H9 (cell line): ENCODE data around the gene GLT8D1. TPM values are rescaled to one million over a fixed set of nuclear protein-coding genes. Genes with fewer than 3 reads are reported as not detected.

Experiments used
- DNase-seq: peaks from one replicate; pipeline ENCODE4 v3.0.0-alpha.2; 2017
- H2AFZ ChIP-seq: one replicate; pipeline ENCODE4 v1.6.1; 2013; ENCODE audit warnings: mild to moderate bottlenecking, low read length, control low read depth, moderate library complexity
- H2AK5ac ChIP-seq: 2 replicates; pipeline ENCODE4 v1.6.1; 2013; ENCODE audit warnings: low read length, control low read depth, mixed read lengths; ENCODE audit not compliant: insufficient read length
- H2BK120ac ChIP-seq: one replicate; pipeline ENCODE4 v1.6.1; 2013; ENCODE audit warnings: low read depth, mild to moderate bottlenecking, low read length, control low read depth, inconsistent platforms; ENCODE audit not compliant: poor library complexity, severe bottlenecking
- H2BK12ac ChIP-seq: 2 replicates; pipeline ENCODE4 v1.6.1; 2013; ENCODE audit warnings: low read length, control low read depth, mixed read lengths, low read depth; ENCODE audit not compliant: insufficient read length
- H2BK15ac ChIP-seq: 2 replicates; pipeline ENCODE4 v1.6.1; 2013; ENCODE audit warnings: low read depth, low read length, control low read depth
- H2BK20ac ChIP-seq: one replicate; pipeline ENCODE4 v1.6.1; 2013; ENCODE audit warnings: low read depth, mild to moderate bottlenecking, low read length, control low read depth, inconsistent platforms; ENCODE audit not compliant: poor library complexity, severe bottlenecking
- H2BK5ac ChIP-seq: 2 replicates; pipeline ENCODE4 v1.6.1; 2013; ENCODE audit warnings: low read length, control low read depth, mixed read lengths; ENCODE audit not compliant: insufficient read length
- H3K14ac ChIP-seq: 2 replicates; pipeline ENCODE4 v1.6.1; 2013; ENCODE audit warnings: low read length, control low read depth; ENCODE audit not compliant: insufficient read depth
- H3K18ac ChIP-seq: 2 replicates; pipeline ENCODE4 v1.6.1; 2013; ENCODE audit warnings: low read depth, mild to moderate bottlenecking, mixed read lengths, low read length, control low read depth; ENCODE audit not compliant: insufficient read length
- H3K23ac ChIP-seq: 2 replicates; pipeline ENCODE4 v1.6.1; 2013; ENCODE audit warnings: low read length, control low read depth, mixed read lengths, low read depth; ENCODE audit not compliant: insufficient read length
- H3K23me2 ChIP-seq: 2 replicates; pipeline ENCODE4 v1.6.1; 2013; ENCODE audit warnings: low read depth, mild to moderate bottlenecking, mixed read lengths, low read length, control low read depth; ENCODE audit not compliant: insufficient read length, poor library complexity, severe bottlenecking
- H3K27ac ChIP-seq: 2 replicates; pipeline ENCODE4 v1.5.1; 2013; ENCODE audit warnings: low read length, control low read depth, mixed read lengths, low read depth; ENCODE audit not compliant: insufficient read length
- H3K27me3 ChIP-seq: 2 replicates; pipeline ENCODE4 v1.6.1; 2013; ENCODE audit warnings: low read length, control low read depth, inconsistent platforms; ENCODE audit not compliant: insufficient read depth
- H3K4ac ChIP-seq: 2 replicates; pipeline ENCODE4 v1.6.1; 2013; ENCODE audit warnings: low read depth, mild to moderate bottlenecking, control low read depth, inconsistent platforms, low read length, moderate library complexity
- H3K4me1 ChIP-seq: 2 replicates; pipeline ENCODE4 v1.6.1; 2013; ENCODE audit warnings: low read length, control low read depth, inconsistent platforms; ENCODE audit not compliant: insufficient read depth
- H3K4me2 ChIP-seq: 2 replicates; pipeline ENCODE4 v1.6.1; 2013; ENCODE audit warnings: low read length, control low read depth, mixed read lengths; ENCODE audit not compliant: insufficient read length, insufficient read depth
- H3K56ac ChIP-seq: 2 replicates; pipeline ENCODE4 v1.6.1; 2013; ENCODE audit warnings: low read depth, mild to moderate bottlenecking, mixed read lengths, low read length, control low read depth; ENCODE audit not compliant: insufficient read length
- H3K79me1 ChIP-seq: 2 replicates; pipeline ENCODE4 v1.6.1; 2013; ENCODE audit warnings: low read depth, mild to moderate bottlenecking, moderate library complexity, low read length, control low read depth, inconsistent platforms; ENCODE audit not compliant: insufficient read depth, poor library complexity, severe bottlenecking
- H3K79me2 ChIP-seq: 2 replicates; pipeline ENCODE4 v1.6.1; 2013; ENCODE audit warnings: low read length, control low read depth, inconsistent platforms; ENCODE audit not compliant: insufficient read depth
- H3K9ac ChIP-seq: 2 replicates; pipeline ENCODE4 v1.6.1; 2013; ENCODE audit warnings: low read length, control low read depth, mixed read lengths; ENCODE audit not compliant: insufficient read length; ENCODE audit errors: extremely low read depth
- H3K9me3 ChIP-seq: one replicate; pipeline ENCODE4 v1.6.1; 2013; ENCODE audit warnings: low read depth, low read length, inconsistent platforms; ENCODE audit not compliant: control insufficient read depth
- H3T11ph ChIP-seq: one replicate; pipeline ENCODE4 v1.6.1; 2013; ENCODE audit warnings: mild to moderate bottlenecking, low read length, control low read depth, inconsistent platforms
- H4K20me1 ChIP-seq: one replicate; pipeline ENCODE4 v1.6.1; 2013; ENCODE audit not compliant: control insufficient read depth, insufficient read length, insufficient read depth
- H4K5ac ChIP-seq: 2 replicates; pipeline ENCODE4 v1.6.1; 2013; ENCODE audit warnings: low read depth, mild to moderate bottlenecking, mixed read lengths, low read length, control low read depth; ENCODE audit not compliant: insufficient read length
- H4K8ac ChIP-seq: replicated peaks from 2 replicates; pipeline ENCODE4 v1.6.1; 2013; ENCODE audit warnings: low read length, control low read depth, mixed read lengths, low read depth; ENCODE audit not compliant: insufficient read length
- H4K91ac ChIP-seq: 2 replicates; pipeline ENCODE4 v1.6.1; 2013; ENCODE audit warnings: low read depth, mild to moderate bottlenecking, moderate library complexity, mixed read lengths, low read length, control low read depth; ENCODE audit not compliant: insufficient read length
- H3K27ac Mint-ChIP-seq, 3 experiments: 2 replicates in 2 of 3; 3 replicates in 1 of 3; pipeline ENCODE4 v1.8.0; 2020 to 2021; ENCODE audit warnings: mixed read lengths in 3 of 3, mild to moderate bottlenecking in 1 of 3, moderate library complexity in 1 of 3
- H3K27me3 Mint-ChIP-seq: 2 replicates; pipeline ENCODE4 v1.8.0; 2021; ENCODE audit warnings: low read depth, mild to moderate bottlenecking, moderate library complexity, mixed read lengths
- H3K36me3 Mint-ChIP-seq, 3 experiments: 2 replicates in 2 of 3; 3 replicates in 1 of 3; pipeline ENCODE4 v1.8.0; 2020 to 2021; ENCODE audit warnings: low read depth in 3 of 3, mixed read lengths in 3 of 3; ENCODE audit not compliant: insufficient read depth in 1 of 3
- H3K4me1 Mint-ChIP-seq, 2 experiments: 2 replicates each; pipeline ENCODE4 v1.8.0; 2020; ENCODE audit warnings: mixed read lengths in 2 of 2
- H3K4me3 Mint-ChIP-seq, 2 experiments: 2 replicates in 1 of 2; 3 replicates in 1 of 2; pipeline ENCODE4 v1.8.0; 2020 to 2021; ENCODE audit warnings: mild to moderate bottlenecking in 2 of 2, mixed read lengths in 2 of 2, moderate library complexity in 1 of 2
- H3K9me3 Mint-ChIP-seq, 2 experiments: 2 replicates in 1 of 2; 3 replicates in 1 of 2; pipeline ENCODE4 v1.8.0; 2020; ENCODE audit warnings: mild to moderate bottlenecking in 2 of 2, mixed read lengths in 2 of 2, moderate library complexity in 1 of 2
- WGBS: extraction: QIAGEN DNeasy Blood & Tissue Kit; methylation state at CpG from one replicate; pipeline ENCODE4 v1.1.7; 2013; ENCODE audit warnings: missing lambda C conversion rate, low lambda C conversion rate, mixed read lengths; ENCODE audit not compliant: insufficient read length; ENCODE audit errors: extremely low coverage; 5-methylcytosine and 5-hydroxymethylcytosine counted together
- total RNA-seq: library from RNA; stranded (reverse); gene quantifications from 2 replicates; pipeline ENCODE4 v1.2.1, GENCODE V29; 2021
- TF ChIP-seq, protein P1 (sequence below): fragments of 200-600 bp; sonication (generic); conservative IDR thresholded peaks from 3 replicates; pipeline ENCODE4 v1.8.0; 2021; ENCODE audit warnings: antibody characterized with exemption, mild to moderate bottlenecking

The GLT8D1 gene
- total RNA-seq, 1 experiment from 2014 or later = 39.3 TPM

DNA sequence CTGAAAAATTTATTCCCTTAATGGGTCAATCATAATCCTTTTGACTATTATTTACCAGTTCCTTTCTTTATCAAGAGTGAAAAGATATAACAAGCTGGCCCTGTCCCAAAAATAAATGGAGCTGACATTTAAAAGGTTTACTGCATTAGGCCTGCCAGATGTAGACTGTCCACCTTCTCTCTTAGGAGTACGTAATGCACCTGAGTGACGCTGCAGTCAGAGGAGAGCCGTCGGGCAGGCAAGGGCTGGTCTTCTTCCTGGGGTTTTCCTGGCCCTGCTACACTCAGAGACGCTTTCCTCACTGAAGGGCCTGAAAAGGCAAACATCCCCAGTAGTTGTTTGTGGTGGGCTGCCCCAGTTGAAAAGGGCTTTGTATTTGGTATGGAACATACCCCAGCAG, 37.6 kb upstream of the GLT8D1 start:
- H2AFZ ChIP-seq = no peak overlapping the region
- H4K20me1 ChIP-seq = no peaks in the 10 kb centered on the region
- no peaks in the 10 kb centered on the region; a peak in 1 of 5 replicates for H3K9me3 Mint-ChIP-seq
- no peak overlapping the region for H4K8ac ChIP-seq
- no peaks in the 10 kb centered on the region for H3K4me1 Mint-ChIP-seq
- H2AK5ac ChIP-seq = no peak overlapping the region
- no peak overlapping the region for H3K9ac ChIP-seq
- H2BK12ac ChIP-seq = no peak overlapping the region
- H3K79me2 ChIP-seq = no peaks in the 10 kb centered on the region
- no peak for DNase-seq
- H3K4ac ChIP-seq = no peak overlapping the region
- H3K36me3 Mint-ChIP-seq = peaks cover 31 to 80% (median 78%) of the 10 kb centered on the region in 3 experiments; a peak in 6 of 7 replicates
- no peaks in the 10 kb centered on the region for H3K27me3 Mint-ChIP-seq
- H2BK20ac ChIP-seq = no peak overlapping the region
- H2BK15ac ChIP-seq = no peak overlapping the region
- H2BK120ac ChIP-seq = no peak overlapping the region
- no peak overlapping the region for H3K18ac ChIP-seq
- no peaks in the 10 kb centered on the region for H3K9me3 ChIP-seq
- H3K4me1 ChIP-seq = no peaks in the 10 kb centered on the region
- WGBS = no CpG with 5 or more reads among the region's 5 CpGs
- no peaks in the 10 kb centered on the region for H3K27me3 ChIP-seq
- no peak overlapping the region for H3T11ph ChIP-seq
- no peak overlapping the region for H4K91ac ChIP-seq
- H3K27ac ChIP-seq = no peak overlapping the region
- H3K56ac ChIP-seq = no peak overlapping the region
- no peak overlapping the region for H2BK5ac ChIP-seq
- H3K23me2 ChIP-seq = no peaks in the 10 kb centered on the region
- H3K79me1 ChIP-seq = no peaks in the 10 kb centered on the region
- H3K4me3 Mint-ChIP-seq = no peak overlapping the region
- TF ChIP-seq, protein P1, sequence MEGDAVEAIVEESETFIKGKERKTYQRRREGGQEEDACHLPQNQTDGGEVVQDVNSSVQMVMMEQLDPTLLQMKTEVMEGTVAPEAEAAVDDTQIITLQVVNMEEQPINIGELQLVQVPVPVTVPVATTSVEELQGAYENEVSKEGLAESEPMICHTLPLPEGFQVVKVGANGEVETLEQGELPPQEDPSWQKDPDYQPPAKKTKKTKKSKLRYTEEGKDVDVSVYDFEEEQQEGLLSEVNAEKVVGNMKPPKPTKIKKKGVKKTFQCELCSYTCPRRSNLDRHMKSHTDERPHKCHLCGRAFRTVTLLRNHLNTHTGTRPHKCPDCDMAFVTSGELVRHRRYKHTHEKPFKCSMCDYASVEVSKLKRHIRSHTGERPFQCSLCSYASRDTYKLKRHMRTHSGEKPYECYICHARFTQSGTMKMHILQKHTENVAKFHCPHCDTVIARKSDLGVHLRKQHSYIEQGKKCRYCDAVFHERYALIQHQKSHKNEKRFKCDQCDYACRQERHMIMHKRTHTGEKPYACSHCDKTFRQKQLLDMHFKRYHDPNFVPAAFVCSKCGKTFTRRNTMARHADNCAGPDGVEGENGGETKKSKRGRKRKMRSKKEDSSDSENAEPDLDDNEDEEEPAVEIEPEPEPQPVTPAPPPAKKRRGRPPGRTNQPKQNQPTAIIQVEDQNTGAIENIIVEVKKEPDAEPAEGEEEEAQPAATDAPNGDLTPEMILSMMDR = no peak
- H3K27ac Mint-ChIP-seq = no peak overlapping the region; a peak in 1 of 7 replicates
- H3K14ac ChIP-seq = no peak overlapping the region
- H3K4me2 ChIP-seq = no peak overlapping the region
- no peak overlapping the region for H3K23ac ChIP-seq
- no peak overlapping the region for H4K5ac ChIP-seq
